ENCODE results near the gene CCSER2.

CCSER2 gene

GRCh38 chr10:84548869-84549268 is 220.5 kb downstream of the CCSER2 start:
- DNase-seq (ENCODE audit: low read depth): no peak

- no peak for DNase-seq (ENCODE audit: low read depth)
Observed at GRCh38 chr10:84549368-84550165, 221.2 kb downstream of the CCSER2 start.

DNA sequence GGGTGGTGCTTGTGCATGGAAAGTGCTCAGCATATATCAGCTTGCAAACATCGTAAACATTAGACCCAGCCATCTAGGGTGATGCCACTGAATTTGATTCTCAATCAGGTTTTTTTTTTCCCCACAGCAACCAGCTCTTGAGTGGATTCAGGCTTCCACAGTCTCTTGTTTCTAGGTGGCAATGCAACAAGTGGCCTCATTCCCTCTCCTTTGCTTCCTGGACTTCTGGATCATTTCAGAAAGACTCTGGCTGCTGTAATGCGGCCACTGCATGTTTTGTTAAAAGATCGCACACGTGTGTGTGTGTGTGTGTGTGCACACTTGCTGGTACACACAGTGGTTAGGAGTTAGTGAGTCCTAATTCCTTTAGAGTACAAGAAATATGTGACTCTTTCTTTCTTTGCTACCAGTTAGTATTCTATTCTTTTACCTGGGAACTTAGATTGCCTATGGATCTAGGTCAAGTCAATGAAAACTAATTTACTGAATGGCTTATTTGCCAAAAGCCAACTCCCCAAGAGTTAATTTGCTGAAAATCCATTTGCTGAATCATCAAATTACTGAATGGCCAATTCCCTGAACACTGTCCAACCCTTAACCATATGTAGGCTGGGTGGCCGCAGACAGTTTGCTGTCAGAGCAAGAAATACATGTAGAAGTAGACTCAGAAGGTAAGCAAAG is 222.5 kb downstream of the CCSER2 start:
- no peak for DNase-seq (ENCODE audit: low read depth)

GRCh38 chr10:84551437-84552120 is 223.2 kb downstream of the CCSER2 start:
- DNase-seq (ENCODE audit: low read depth): no peak

GRCh38 chr10:84552478-84552877 is 224.1 kb downstream of the CCSER2 start:
- no peak for DNase-seq (ENCODE audit: low read depth)

DNA sequence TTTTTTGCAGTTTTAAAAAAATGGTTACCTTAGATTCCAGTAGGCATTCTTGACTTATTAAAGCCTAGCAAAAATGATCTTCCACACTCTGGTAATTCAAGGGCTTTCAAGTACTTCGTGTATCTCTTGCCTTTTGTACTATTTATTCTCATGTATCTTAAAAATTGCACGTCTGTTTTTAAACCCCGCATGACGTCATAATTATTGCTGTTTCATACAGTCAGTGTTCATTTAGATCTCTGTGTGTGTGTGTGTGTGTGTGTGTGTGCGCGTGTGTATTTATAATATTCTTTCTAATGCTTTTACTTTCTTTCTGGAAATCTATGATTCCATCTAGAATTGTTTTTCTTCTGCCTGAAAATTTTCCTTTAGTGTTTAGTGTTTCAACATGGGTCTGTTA is 234.2 kb downstream of the CCSER2 start:
- no peak for DNase-seq (ENCODE audit: low read depth)

DNA sequence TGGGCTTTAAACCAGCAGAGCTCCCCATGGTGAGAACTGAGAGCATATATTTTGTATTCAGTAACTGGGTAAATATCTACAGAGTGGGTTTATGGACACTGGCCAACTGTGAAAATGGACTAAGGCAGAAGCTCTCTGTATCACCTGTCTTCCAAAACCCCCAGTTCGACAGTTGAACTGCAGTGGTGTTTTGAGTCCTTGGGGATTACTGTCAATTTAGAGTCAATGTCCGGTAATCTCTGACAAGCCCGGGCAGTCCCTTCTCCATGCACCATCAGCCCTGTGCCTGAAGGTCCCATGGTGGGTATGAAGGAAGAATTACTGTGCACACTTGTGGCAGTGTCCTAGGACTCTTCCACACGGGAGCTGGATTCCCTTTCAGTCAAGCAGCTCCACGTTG is 235.0 kb downstream of the CCSER2 start:
- no peak for DNase-seq (ENCODE audit: low read depth)

- DNase-seq (ENCODE audit: low read depth): no peak
Observed at GRCh38 chr10:84563868-84564267, 235.5 kb downstream of the CCSER2 start.

GRCh38 chr10:84565881-84566582 is 237.6 kb downstream of the CCSER2 start:
- no peak for DNase-seq (ENCODE audit: low read depth)

- DNase-seq (ENCODE audit: low read depth): no peak
Observed at GRCh38 chr10:84567133-84567532, 238.7 kb downstream of the CCSER2 start.

Measured in activated T-cell treated with anti-CD3 and anti-CD28 coated beads for 24 hours (primary cell).